Dermis blood vessel endothelial cell (primary cell): ENCODE results near the gene GNB1. TPM values are rescaled to one million over a fixed set of nuclear protein-coding genes. Genes with fewer than 3 reads are reported as not detected.
"Not testable (repeated sequence)": the region's sequence is repeated elsewhere in the genome, so short reads cannot be mapped to it uniquely, and the experiment has no call there.

Source experiments
- DNase-seq: peaks from one replicate; pipeline ENCODE4 v3.0.0; 2010
- total RNA-seq: library from RNA; depleted of rRNA; stranded (reverse); fragments of >200 nt; gene quantifications from 2 replicates; pipeline ENCODE4 v1.2.3, GENCODE V29; 2014

GNB1 gene
- 87.8 and 181 TPM in 2 replicates for total RNA-seq

DNA sequence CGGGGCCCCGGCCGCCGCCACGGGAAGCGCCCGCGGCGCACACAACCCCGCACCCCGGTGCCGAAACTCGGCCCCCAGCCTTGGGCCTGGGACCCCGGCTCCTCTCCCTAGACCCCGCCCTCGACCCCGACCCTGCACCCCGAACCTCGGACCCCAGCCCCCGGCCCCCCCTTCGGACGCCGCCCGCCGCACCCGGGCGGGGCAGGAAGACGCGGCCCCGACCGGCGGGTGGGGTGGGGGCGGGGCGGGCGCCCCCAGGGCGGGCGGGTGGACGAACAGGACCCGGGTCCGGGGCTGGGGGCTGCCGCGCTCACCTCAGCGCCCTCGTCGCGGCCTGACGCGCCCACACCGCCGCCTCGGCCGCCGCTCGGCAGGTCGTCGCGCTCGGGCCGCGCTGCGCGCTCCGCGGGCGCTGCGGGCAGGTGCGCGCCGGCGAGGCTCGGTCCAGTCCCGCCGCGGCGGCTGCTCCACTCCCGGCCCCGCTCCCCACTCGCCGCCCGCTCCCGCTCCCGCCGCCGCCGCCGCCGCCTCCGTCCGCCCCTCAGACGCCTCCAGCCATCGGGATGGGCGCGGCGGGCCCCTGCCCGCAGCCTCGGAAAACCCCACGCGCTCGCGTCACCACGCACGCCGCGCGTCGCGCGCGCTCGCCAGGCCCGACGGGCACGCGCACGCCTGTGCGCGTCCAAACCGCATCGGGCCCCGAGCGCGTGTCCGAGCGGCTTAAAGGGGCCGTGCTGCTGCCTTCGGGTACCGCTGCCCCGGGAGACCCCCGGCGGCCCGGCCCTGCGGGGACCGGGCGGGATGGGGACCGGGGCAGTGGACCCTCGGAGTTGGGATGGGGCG, at the start of gene GNB1:
GNB1 (minus strand) TSS at position 582 of the 843 bp plus-strand sequence. CDS start 65,634 bp downstream, outside the sequence.
- DNase-seq: peak; percentile 94

DNA sequence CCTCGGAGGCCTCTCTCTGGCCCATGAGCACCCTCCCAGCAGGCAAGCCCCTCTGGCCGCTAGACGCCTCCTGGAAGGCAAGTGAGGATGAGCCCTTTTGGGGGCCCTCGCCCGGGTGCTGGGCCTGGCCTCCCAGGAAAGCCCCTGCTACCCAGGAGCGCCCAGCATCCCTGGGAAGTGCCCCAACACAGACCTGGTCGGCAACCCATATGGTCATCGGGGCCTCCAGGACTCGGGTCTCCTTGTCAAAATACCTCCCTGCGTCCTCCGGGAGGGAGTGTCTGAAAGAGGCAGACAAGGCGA, 49.2 kb upstream of the GNB1 start:
- DNase-seq: no peak

DNA sequence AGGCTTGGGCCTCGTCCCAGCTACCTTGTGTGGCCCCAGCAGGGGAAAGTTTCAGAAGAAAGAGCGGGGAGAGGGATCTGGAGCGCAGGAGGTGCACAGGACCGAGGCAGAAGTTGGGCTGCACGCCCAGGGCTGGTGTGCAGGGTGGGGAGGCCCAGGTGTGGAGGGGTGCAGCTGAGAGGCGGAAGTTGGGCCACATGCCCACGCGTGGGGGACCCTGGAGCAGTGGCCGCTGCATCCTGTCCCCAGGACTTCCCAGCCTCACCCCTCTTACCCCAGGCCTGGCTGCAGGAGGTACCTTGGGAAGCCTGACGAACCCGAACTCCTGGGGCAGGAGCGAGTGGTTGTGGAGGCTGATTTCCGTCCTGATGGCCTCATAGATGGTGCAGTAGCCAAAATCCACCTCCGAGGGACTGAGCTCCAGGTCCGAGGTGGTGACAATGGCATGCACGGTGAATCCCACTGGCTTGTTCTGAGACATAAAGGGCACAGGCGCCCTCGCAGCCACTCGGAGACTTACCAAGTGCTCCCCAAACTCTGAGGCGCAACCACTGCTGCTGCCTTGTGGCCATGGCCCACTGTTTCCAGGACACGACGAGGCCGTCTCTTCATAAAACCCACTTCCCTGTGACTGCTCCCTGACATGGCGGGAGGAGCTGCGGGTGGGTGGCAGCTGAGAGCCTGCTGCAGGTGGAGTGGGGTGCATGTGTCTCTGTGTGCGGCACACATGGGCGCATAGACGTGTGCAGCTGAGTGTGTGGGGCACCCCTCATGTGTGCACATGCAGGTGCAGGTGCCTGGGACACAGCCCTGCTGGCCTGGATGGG, 48.6 kb upstream of the GNB1 start:
- no peak for DNase-seq

DNA sequence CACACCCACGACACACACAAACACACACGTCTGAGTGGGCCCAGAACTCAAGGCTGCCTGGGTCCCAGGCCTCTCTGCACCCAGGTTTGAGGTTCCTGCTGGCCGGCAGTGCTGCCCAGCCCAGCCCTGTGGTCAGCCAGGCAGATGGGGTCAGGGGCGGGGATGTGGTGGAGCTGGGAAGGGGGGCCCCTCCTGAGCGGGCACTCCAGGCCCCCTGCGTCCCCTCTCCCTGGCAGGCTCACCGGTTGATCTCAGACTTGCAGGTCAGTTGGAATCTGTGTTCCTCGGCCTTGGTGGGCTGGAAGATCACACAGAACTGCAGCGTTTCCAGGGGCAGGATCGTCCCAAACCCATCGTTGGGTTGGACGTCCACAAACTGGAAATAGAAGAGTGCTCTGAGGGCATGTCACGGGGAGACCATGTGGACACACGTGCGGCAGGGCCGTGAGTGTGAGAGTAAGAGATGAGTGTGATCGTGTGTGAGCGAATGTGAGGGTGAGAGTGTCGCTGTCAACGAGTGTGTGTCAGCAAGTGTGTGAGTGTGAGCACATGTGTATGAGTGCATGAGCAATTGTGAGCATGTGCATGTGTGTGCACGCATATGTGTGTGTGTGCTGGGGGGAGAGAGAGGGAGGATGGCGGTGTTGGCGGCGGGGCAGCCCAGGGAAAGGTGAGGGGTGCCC, 47.9 kb upstream of the GNB1 start:
- DNase-seq: no peak

DNA sequence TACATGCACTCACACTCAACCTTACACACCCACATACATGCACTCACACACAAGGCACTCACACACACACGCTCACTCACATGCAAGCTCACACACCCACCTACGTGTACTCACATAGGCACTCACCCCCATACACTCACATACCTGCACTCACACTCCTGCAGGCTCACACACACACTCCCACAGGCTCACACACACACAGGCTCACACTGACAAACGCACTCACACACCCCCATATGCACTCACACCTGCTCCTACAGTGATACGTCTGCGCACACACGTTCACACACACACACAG, 47.3 kb upstream of the GNB1 start:
- no peak for DNase-seq

DNA sequence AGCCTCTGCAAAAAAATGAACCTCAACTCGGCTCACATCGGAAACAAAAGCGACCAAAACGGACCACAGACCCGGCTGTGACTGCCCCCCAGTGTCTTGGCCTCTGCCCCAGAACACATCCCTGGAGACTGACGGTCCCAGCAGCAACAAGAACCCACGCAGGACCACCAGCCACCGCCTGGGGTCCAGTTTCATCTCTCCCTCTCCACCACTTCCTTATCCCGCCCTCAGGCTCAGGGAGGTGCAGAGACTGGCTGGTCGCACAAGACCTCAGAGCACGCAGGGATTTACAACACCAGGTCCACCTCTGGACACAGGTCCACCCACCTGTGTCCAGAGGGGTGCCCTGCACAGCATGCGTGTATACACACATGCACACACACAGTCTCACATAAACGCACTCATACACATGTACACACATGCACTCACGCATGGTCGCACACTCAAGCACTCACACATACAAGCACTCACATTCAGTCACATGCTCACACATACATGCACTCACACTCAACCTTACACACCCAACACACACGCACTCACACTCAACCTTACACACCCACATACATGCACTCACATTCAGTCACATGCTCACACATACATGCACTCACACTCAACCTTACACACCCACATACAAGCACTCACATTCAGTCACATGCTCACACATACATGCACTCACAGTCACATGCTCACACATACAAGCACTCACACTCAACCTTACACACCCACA, 46.8 kb upstream of the GNB1 start:
- no peak for DNase-seq

DNA sequence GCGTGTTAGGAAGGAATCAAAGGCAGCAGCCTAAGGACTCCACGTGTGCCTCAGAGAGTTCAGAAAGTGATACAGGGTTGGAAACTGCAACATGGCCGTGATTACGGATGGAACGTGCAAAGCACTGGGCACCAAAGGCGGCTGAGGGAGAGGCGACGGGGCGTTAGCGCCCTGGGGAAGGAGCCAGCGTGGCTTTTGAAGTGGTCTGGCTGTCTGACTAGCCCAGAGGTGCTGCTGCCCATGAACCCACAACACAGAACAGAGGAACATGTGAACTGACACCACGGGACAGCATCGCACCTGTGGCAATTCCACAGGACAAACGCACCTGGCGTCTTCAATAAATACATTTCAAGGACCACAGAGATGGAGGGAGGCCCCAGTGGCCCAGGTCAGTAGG, 46.2 kb upstream of the GNB1 start:
- DNase-seq: no peak

DNA sequence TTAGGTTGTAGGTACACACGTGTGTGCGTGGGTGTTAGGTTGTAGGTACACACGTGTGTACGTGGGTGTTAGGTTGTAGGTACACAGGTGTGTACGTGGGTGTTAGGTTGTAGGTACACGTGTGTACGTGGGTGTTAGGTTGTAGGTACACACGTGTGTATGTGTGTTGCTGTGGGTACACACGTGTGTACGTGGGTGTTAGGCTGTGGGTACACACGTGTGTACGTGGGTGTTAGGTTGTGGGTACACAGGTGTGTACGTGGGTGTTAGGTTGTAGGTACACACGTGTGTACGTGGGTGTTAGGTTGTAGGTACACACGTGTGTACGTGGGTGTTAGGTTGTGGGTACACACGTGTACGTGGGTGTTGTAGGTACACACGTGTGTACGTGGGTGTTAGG, 44.0 kb upstream of the GNB1 start:
- not testable (repeated sequence) for DNase-seq

DNA sequence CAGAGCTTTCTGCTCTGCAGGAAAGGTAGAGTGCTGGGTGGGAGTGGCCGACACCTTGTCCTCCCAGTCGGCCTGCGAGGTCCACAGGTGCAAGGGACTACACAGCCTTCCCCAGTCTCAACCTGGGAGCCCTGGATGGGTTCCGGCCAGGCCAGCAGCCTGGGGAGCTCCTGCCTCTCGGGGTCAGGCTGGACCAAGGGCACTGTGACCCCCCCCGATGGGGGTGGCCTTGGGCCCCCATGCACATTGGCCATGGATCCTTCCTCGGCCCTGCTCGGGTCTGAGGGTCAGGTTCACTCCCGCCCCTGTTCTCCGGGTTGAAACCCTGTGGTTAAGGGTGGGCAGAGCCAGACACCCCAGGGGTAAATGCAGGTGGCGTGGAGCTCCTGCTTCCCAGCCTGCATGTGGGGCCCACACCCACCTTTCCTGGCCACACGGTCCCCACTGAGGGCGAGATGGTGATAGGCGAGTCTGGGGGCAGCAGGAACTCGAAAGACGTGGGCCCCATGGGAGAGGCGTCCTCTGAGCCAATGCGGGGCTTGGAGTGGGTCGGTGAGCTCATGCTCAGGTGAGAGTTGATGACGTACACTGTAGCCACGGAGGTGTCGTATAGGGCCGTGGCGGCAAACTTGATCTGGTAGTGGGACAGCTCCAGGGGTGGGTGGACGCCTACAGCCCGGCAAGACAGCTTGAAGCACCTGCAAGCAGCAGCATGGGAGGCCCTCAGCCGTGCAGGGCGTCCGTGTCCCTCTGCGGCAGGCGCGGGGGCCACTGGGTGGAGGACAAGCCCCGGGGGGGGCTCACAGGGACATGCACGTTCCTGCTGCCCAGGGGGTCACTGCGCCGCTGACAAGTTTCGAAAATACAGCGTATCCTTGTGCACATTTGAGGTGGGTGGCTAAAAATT, 39.0 kb upstream of the GNB1 start:
- no peak for DNase-seq

DNA sequence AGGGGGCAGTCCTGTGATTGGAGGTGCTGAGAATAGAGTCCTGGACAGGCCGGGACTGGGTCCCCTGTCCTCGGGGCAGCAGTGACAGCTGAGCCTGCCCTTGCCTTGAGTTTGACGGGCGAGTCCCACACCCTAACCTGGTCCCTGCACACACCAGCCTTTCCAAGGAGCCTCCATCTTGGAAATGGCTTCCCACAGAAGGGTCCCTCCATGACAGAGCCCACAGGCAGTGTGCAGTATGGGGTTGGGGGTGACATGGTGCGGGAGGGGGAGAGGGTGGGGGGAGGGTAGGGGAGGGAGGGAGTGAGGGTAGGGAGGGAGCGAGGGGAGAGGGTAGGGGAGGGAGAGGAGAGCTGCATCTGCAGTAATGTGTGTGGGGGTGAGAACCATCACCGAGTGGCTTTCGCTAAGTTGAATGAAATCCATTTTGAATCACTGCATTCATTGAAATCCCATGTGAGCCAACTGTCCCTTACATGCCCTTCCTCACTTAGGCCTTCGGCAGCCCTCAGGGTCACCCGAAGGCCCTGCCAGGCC, 38.3 kb upstream of the GNB1 start:
- DNase-seq: no peak

DNA sequence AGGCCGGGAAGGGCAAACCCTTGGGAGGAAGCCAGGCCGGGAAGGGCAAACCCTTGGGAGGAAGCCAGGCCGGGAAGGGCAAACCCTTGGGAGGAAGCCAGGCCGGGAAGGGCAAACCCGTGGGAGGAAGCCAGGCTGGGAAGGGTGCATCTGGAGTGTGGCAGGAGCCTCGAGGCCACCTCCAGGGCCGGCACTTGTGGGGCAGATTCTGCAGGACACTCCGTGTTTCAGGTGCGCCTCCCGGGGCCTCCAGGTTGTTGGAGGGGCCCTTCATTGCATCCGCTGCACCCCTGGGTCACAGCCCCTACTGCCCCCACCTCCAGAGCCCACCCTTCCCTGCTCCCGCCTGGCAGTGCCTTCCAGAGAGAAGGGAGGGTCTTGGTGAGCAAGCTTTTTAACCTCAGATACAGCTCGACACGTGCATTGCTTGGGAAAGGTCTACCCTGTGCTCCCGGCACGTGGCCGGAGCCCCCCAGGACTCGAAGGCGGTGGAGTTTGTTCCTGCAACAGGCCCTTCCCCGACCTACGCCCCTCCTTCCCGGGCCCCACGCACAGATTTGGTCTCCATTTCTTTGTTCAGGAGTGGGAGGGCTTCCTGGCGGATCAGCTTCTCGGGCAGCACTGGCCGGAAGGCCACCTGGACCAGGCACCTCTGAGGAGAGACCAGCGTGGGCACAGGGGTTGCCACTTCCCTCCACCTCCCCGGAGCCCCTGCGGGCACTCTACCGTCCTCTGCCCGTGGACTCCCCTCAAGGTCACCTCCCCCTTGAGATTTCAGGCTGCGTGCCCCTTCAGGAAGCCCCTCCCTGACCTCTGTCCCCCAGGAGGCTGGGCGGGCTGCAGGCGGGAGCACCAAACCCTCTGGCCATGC, 37.6 kb upstream of the GNB1 start:
- no peak for DNase-seq

DNA sequence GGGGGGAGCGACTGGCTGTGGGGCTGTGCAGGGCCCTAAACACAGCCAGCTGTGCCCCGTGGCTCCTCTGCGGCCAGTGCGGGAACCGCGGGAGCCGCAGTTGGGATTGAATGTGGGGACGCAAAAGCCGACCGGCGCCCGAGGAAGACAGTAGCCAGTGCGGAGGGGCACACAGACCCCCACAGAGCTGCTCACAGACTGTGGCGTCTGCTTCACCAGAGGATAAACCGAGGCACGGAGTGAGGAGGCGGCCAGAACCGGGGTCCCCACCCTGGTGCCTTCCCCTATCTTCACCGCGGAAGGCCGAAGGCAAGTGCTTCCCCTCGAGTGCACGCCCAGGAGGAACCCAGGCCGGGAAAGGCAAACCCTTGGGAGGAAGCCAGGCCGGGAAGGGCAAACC, 36.9 kb upstream of the GNB1 start:
- DNase-seq: no peak

DNA sequence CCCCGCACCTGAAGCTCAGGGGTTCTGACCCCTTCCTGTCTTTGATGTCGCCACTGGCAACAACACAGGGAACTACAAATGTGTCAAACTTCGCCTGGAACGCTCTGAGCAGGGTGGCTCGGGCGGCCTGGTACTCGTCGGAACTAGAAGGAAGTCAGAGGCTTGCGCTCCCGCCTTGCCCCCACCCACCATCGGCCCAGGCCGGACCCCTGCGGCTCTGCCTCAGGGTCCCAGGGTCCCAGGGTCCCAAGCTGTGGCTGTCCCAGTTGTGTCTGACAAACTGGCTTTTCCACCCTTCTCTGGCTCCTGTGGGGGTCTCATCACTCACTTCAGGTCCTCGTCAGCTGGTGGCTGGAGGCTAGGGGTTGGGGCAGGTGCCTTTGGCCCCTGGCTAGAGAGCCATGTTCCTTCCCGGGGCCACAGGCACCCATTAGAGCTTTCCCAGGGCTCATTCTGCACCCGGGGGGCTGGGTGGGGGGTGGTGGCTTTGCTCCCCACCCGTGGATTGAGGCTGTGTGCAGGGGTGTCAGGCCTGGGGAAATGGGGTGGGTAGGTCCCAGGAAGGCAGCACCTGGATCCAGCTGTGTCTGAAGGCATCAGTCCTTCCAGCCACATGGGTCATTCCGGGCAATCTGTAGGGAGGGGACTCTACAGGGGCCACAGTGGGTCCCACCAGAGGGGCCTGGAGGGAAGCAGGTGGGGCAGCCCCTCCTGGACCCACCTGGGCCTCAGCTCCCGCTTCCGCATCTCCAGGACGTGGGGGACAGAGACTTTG, 36.2 kb upstream of the GNB1 start:
- DNase-seq: no peak

DNA sequence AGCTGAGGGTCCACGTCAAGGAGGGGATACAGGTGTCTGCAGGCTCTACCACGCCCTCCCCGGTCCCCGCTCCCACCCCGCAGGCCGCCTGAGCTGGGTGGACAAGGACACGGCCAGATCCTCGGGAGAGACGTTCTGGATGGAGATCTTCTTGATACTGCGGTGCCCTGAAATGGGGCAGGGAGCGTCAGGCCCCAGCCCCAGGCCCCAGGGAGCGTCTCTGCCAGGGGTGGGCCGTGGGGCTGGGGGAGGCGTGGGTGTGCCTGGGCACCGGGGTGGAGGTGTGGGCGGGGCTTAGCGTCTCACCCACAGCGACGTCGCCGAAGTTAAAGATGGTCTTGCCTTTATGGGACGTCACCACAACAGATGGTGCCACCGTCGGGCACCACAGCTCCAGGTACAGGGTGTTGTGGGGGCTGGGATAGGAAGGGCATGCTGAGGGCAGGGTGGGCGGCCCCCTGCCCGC, 35.5 kb upstream of the GNB1 start:
- DNase-seq: no peak

DNA sequence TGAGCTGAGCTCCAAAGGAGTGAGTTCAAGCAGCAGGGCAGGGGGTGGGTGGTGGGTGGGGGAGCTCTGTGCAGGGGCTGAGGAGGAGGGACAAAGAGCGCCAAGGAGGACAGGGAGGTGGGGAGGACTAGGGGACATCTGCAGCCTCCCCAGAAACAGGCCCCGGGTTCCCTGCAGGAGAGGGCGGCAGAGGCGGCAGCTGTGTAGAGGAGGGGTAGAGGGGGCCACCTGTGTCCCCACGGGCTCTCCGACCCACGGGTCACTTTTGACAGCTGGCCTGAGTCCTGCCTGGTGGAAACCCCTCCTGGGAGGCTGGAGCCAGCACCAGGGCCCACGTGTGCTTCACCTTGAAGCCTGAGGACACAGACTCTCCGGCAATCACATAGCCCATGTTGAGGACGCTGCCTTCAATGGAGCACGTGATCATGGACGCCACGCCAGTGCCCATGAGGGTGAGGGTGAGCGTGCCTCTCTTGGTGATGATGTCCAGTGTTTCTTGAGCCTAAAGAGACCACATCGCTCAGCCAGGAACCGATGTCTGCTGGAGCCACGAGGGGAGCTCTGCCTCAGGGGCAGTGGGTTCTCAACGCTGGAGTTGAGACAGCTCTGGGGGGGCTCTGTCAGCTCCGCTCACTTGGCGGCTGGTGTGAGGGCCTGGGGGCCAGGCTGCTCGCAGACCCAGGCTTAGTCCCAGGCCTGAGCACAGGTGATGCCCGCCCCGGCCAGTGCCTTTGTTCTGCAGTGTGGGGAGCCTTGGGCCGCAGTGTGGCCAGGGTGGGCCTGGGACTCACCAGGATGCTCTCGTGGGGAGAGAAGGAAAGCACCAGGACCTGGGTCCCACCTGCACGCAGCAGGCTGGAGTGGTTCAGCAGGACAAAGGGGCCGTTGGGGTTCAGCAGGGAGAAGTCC, 34.8 kb upstream of the GNB1 start:
- DNase-seq: no peak

DNA sequence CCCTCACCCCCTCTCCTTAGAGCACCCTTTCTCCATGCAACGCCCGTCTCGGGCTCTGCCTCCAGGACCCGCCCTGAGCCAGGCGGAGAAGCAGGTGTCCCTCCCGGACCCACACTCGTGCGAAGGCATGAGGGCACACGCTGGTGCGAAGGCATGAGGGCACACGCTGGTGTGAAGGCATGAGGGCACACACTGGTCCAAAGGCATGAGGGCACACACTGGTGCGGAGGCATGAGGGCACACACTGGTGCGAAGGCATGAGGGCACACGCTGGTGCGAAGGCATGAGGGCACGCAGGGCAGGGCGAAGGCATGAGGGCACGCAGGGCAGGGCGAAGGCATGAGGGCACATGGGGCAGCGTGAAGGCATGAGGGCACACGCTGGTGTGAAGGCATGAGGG, 34.0 kb upstream of the GNB1 start:
- no peak for DNase-seq

DNA sequence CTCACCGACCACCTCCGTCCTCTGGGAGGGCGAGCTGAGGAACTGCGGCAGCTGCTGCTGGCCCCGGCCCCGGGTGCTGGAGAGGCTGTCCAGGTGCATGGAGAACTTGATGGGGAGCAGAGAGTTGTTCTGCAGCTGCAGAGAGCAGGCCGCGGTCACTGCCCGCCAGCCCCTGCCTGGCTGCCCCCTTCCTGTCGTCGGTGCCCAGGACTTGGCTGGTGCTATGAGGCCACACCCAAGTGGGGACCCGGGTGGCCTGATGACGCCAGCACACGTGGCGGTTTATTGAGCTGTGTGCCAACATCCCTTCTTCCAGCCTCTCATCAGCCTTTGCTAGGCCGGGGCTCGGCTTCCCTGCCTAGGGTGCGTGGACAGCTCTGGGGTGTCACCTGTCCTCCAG, 33.5 kb upstream of the GNB1 start:
- no peak for DNase-seq
